Tibial nerve (tissue), 4 donors: ENCODE results near the gene CST7.

Source experiments
- EP300 ChIP-seq, 2 donors: sonication (generic); formaldehyde crosslinking; IDR thresholded peaks; one replicate each; pipeline ENCODE4 v1.6.1; 2017; ENCODE audit warnings: antibody characterized with exemption in 2 of 2, mild to moderate bottlenecking in 1 of 2
- TF ChIP-seq, protein P1 (sequence below), 5 experiments: fragments of 200-600 bp in 3 of 5; fragments of 450-650 bp in 2 of 5; sonication (generic) in 3 of 5; IDR thresholded peaks; one replicate each; pipeline ENCODE4 v1.5.1; 2016 to 2019; ENCODE audit warnings: antibody characterized with exemption in 5 of 5, mild to moderate bottlenecking in 3 of 5, moderate library complexity in 2 of 5

DNA sequence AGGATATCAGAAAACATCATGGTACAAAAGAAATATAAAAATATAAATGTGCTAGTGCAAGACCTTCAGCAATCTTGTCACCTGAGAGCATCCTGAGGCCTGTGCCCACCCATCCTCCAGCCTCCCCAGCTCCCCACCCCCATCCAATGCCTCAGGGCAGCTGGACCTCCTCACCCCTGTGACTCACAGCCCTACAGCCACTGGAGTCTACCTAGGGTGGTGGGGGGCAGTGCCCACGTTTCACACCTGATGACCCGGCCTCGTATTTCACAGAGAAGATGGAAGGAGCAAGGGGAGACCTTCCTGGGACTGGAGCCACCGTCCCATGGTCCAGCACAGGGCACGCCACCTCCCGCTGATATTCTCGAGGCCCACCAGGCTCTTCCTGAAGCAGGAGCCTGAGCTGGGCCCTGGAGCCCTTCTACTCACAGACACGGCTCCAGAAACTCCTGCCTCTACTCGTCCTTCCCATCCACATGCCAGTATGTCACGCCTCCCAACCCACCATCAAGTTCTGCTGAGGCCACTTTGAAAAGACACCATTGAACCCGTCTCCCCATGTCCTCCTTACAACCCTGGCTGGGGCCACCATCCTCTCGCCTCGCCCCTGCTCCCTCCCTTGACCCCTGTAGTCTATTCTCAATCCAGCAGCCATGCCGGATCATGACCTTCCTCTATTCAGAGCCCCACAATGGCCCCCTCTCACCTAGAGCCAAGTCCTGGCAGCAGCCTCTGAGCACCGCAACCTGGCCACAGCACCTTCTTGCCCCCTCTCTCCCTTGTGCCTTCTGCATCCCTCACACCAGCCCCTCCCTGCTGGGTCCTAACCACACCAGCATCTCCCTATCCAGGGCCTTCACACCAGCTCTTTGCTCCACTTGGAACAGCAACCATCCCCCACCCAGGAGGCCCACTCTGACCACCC, 30.2 kb downstream of the CST7 start:
- TF ChIP-seq, protein P1, sequence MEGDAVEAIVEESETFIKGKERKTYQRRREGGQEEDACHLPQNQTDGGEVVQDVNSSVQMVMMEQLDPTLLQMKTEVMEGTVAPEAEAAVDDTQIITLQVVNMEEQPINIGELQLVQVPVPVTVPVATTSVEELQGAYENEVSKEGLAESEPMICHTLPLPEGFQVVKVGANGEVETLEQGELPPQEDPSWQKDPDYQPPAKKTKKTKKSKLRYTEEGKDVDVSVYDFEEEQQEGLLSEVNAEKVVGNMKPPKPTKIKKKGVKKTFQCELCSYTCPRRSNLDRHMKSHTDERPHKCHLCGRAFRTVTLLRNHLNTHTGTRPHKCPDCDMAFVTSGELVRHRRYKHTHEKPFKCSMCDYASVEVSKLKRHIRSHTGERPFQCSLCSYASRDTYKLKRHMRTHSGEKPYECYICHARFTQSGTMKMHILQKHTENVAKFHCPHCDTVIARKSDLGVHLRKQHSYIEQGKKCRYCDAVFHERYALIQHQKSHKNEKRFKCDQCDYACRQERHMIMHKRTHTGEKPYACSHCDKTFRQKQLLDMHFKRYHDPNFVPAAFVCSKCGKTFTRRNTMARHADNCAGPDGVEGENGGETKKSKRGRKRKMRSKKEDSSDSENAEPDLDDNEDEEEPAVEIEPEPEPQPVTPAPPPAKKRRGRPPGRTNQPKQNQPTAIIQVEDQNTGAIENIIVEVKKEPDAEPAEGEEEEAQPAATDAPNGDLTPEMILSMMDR (IDR thresholded peaks at IDR 0.05): no peak
- no peak for TF ChIP-seq EP300 (IDR thresholded peaks at IDR 0.05)
